ENCODE results near the gene PGS1. TPM values are rescaled to one million over a fixed set of nuclear protein-coding genes. Genes with fewer than 3 reads are reported as not detected.

Gene PGS1
- total RNA-seq, 1 donor from 2014 or later = 25.7 TPM

DNA sequence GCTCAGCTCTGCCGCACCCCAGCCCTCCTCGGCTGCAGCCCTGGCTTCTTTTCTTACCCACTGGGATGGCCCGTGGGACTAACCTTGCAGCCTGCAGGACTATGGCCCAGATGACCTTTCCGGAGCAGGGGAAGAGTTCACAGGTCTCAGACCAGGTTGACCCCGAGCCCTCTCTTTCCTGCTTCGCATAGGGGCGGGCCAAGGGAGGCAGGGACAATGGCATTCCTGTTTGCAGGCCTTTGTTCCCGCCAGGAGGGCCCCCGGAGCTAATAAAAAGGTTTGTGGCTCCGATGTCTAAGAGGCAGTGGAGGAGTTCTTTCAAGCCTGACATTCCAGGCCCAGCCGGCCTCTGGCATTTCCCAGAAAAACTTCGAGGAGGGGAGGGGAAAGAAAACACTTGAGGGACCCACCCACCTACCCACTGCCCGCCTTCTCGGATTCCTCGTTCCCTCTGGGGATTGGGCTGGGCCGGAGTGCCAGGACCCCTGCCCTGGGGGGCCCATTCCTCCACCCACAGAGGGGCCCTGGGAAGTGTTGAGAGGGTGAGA lies 12.8 kb upstream of the PGS1 start:
- DNase-seq = peak; percentile 72

DNA sequence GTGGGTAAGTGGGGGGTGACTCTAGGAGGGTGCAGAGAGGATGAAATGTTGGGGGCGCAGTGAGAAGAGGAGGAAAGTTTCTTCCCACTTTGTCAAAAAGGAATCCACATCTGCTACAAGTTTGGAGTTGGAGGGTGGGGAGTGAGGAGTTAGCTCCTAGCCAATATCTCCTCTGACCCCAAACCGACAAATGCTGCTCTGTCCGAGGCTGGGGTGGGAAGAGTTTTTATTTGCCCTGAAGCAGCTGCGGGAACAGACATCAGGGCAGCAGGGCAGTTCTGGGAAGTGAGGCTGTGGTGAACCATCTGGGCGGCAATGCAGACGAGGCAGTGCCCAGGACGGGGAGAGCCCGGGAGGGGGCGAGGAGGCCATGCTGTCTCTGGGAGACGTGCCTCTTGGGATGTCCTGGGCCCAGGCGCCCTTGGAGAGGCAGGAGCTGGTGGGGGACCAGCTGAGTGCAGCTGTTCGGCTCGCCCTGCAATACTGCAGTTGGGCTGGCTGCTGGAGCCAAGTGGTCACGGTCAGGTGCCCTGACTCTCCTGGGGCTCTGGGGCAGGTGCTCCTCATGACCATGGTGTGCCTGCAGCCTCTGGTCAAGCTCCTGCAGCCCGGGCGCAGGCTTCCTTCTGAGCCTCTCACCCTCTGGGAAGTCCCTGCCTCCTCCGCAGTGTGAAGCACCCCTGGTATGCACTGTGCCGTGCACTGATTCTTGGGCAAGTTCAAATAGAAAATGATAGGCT lies 12.2 kb upstream of the PGS1 start:
- no peak for DNase-seq

- DNase-seq = no peak
Observed at GRCh38 chr17:78367193-78367592, 11.3 kb upstream of the PGS1 start.

GRCh38 chr17:78368348-78368747 lies 10.1 kb upstream of the PGS1 start:
- no peak for DNase-seq

- no peak for DNase-seq
Observed at GRCh38 chr17:78368854-78369495, 9.5 kb upstream of the PGS1 start.

GRCh38 chr17:78369791-78370381 lies 8.6 kb upstream of the PGS1 start:
- DNase-seq = no peak

GRCh38 chr17:78371056-78371455 lies 7.4 kb upstream of the PGS1 start:
- DNase-seq = no peak

GRCh38 chr17:78372841-78373240 lies 5.6 kb upstream of the PGS1 start:
- DNase-seq = no peak

DNA sequence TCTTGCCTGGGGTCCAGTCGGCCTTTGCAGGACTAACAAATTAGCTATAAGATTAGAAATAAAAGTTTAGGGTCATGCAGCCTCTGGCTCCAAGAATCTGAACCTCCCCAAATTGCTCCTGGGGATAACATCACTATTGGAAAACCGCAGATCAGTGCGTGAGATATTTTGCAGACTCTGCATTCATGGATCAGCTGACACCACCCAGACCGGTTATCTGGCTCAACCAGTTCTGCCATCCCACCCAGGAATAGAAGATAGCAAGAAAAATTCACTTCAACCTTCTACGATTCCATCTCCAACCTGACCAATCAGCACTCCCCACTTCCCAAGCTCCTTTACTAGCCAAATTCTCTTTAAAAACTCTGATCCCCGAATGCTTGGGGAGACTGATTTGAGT lies 4.3 kb upstream of the PGS1 start:
- no peak for DNase-seq

GRCh38 chr17:78374631-78375274 lies 3.7 kb upstream of the PGS1 start:
- no peak for DNase-seq

DNA sequence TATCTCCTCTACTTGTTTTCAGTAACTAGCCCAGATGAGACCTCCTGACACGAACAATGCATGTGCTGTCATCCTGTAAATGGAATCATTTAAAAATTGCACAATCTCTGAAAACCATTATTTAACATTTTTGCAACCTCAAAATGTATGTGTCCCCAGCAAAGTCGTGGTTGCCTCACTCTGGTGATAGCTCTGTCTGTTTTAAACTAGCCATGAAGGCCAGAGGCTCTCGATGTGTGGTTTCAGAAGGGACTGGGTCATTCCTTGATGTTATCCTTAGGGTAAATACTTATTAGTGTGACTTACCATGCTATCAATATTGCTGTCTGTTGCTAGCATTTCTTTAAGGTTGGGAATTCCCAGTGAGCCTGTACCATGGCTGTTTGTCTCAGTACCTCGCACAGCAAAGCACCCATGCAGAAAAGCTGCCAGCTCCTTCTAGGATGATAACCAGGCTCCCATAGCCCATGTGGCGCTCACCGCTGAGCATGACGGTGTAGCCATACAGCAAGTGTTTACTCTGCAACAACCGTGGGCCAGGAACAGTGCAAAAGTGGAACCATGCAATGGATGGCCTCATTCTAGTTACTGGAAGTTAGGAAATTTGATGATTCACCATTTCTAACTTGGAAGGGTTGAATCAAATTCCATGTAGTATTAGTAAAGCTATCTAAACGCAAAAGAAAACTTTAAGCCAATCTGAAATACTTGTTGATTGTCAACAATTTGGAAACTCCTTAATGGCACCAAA lies 2.9 kb upstream of the PGS1 start:
- no peak for DNase-seq

- DNase-seq = no peak
Observed at GRCh38 chr17:78376161-78376560, 2.3 kb upstream of the PGS1 start.

DNA sequence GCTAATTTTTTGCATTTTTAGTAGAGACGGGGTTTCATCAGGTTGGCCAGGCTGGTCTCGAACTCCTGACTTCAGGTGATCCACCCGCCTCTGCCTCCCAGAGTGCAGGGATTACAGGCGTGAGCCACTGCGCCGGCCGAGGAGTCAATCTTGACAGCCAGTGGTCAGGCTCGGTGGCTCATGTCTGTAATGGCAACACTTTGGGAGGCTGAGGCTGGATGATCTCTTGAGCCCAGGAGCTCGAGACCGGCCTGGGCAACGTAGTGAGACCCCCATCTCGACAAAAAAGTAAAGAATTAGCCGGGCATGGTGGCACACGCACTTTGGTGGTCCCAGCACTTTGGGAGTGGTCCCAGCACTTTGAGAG lies 608 bp upstream of the PGS1 start:
- no peak for DNase-seq

DNA sequence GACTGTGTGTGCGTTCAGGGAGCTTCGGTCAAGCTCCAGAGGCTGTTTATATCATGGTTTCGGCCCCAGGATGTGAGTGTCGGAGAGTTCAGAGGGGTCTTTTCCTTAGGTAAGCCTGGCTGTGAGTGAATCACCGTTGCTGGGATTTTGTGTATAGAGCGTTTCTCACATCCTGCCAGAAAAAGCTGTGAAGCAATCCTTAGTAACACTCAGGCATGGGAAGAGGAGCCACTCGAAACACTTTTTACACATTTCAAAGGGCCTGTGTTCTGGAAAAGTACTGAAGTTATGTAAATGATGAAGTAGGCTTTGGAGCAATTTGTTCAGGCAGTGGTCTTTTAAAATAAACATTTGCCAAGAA lies 662 bp downstream of the PGS1 start:
- DNase-seq = no peak

GRCh38 chr17:78380370-78380769 lies 1.9 kb downstream of the PGS1 start:
- no peak for DNase-seq

DNA sequence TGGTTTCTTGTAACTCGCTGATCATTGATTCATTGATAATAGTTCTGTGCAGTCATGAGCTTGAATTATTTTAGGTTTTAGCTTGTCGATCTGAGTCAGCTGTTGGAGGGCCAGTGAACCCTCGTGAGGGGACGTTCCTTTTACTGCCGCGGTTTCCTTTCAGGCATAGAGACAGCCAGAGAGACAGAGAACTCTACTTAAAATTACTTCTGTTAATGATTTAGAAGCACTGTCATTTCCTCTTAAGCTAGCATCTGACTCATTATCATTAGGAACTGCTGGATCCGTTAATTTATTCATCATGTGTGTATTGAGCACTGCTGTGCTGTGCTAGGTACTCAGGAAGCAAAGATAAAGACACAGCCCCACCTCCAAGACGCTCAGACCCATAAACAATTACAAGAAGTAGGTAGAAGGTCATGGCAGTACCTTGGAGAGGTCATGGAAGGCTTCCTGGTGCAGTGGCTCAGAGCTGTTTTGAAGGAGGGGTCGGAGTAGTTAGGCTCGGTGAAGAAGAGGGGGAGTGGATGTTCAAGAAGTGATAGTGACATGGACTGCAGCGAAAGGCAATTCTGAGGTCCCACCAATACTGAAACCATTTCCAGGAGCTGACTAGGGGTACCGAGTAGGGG lies 3.3 kb downstream of the PGS1 start:
- DNase-seq = no peak

DNA sequence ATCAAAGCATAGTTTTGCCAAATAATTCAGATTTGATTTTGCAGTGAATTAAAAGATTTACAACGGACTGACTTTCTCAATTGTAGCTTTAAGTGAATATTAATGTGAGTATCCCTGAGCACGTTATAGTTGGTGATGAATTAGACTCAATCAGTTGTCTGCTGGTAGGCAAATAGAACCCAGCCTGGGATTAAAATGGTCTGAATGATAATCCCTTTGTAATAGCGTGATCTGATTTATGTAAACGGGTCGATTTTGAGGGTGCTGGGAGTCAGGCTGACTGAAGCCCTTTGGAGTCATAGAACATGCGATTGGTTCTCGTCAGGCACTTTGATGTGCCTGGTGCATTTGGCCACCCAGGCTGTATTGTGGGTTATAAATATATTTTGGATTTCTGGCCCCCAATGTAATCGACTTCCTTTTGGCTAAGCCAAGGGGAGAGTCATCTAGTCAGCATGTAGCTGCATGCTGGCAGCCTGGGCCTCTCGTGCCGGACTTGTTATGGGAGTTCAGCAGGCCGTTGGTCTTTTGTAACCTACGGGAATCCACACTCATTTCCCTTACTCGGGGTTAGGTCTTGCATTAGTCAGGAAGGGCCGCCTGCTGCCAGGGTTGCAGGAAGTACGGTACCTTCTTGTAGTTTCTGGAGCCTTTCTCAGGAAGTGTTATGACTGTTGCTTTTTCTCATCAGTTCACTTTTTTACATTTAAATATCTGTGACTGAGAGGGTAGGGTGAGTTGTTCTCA lies 5.4 kb downstream of the PGS1 start:
- DNase-seq = peak; percentile 20

DNA sequence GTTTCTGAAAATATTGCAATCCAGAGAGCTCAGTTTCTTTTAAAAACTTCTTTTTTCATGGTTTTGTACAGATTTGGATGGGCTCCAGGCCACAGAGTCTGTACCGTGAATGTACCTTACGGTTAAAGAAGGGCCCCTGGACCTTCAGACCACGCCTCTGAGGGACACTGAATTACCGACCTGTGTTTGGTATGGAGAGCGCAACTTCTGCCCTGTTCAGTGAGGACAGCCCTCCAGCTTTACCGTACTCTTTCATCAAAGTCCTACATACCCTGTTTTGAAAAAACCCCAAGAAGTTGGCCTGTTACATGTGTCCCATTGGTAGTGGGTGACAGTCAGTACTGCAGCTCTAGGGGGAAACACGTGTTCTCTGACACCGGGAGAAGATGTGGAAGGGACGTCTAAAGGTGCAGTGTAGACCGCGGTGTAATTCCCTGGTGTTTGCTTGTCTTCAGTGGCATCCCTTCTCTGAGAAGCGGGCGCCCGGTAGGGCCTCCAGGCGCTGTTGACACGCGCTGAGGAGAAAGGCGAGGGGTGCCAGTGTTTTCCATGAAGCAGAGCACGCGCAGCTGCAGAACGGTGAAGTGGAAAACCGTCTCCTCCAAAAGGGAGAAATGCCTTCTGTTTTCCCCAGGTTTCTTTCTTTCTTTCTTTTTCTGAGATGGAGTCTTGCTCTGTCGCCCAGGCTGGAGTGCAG lies 6.2 kb downstream of the PGS1 start:
- DNase-seq = no peak

DNA sequence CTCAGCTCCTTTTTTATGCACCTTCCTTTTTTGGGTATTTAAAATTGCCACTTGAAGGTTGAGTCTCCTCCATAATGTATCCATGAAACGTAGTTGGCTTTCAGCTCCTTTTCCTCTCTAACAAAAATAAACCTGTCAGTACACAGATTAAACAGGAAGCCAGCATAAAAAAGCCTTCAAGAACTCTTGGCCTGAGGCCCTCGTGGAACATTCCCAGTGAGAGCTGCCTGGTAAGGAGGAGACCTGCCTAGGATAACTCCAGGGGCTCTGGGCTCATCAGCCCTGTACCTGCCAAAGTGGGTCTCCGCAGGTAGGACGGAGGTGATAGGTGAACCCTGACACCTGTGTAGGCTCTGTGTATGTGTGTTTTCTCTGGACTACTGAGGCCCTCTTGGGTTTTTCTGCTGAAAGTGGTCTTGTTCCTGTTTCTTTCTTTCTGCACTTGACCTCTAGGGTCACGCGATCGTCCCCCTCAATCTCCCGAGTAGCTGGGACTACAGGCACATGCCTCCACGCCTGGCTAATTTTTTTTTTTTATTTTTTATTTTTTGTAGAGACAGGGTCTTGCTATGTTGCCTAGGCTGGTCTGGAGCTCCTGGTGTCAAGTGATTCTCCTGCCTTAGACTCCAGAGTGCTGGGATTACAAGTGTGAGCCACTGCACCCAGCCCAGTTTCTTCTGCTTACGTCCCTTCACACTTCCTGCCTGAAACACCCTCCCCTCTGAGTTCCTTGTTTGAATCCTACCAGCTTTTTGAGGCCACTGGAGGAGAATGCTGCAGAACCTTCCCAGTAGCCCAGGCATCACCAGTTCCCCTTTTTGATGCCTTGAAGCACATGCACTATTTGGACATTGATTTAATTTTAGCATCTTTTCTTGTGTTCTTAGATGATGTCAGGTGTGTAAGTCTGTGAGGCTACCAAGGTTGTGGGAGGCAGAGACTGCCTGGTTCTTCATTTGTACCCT lies 9.8 kb downstream of the PGS1 start:
- DNase-seq = no peak
